GM21737 (cell line): ENCODE data around the gene GOLGA8A.
"Not testable (repeated sequence)": the region's sequence is repeated elsewhere in the genome, so short reads cannot be mapped to it uniquely, and the experiment has no call there.

Experiments used
- ATAC-seq: cut with Tn5 transposase; IDR thresholded peaks from one replicate; pipeline ENCODE4 v1.9.1; 2021; ENCODE audit warnings: mild to moderate bottlenecking, moderate library complexity; ENCODE audit not compliant: unreplicated experiment

The GOLGA8A gene, protein sequence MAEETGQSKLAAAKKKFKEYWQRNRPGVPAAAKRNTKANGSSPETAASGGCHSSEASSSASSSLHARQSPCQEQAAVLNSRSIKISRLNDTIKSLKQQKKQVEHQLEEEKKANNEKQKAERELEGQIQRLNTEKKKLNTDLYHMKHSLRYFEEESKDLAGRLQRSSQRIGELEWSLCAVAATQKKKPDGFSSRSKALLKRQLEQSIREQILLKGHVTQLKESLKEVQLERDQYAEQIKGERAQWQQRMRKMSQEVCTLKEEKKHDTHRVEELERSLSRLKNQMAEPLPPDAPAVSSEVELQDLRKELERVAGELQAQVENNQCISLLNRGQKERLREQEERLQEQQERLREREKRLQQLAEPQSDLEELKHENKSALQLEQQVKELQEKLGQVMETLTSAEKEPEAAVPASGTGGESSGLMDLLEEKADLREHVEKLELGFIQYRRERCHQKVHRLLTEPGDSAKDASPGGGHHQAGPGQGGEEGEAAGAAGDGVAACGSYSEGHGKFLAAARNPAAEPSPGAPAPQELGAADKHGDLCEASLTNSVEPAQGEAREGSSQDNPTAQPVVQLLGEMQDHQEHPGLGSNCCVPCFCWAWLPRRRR

GRCh38 chr15:34437687-34438086 is at the start of gene GOLGA8A:
TSS of gene GOLGA8A (minus strand) at chr15:34437808. CDS start at chr15:34389691, 48,117 bp downstream.
- ATAC-seq: peak; percentile 71

DNA sequence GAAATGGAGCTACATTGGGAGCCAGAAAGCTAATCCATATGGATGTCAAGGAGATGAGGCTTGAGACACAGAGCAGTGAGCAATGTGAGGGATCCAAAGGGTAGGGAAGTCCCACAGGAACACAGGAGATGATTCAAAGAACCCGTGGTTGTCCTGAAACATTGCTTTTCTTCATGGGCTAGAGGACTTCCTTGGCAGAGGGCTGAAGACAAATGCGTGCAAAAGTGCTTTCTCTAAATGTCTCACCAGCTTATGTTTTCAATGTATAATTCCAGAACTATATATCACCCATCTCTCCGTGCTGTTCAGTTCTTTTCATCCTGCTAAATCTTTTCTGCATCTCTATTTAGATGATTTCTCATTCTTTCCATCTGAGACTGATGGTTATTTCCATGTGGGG is 46.0 kb upstream of the GOLGA8A start:
- no peak for ATAC-seq

DNA sequence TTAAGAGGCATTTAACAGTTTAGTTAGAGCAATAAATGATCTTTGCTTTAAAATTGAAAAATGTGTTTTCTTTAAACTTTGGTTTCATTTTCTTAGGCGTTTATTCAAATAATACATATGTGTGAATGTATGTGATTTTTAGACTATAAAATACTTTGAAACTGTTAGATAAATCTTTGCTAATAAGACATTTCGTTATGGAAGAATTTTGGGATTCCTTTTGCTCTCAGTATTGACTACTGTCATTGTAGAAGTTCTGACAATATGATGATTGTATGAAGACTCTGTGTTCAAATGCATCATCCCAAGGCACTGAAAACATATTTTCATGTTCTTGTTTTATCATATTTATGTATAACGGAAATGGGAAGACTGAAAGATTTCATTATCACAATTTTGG is 43.8 kb upstream of the GOLGA8A start:
- no peak for ATAC-seq

GRCh38 chr15:34473840-34474239 is 36.2 kb upstream of the GOLGA8A start:
- ATAC-seq: no peak

DNA sequence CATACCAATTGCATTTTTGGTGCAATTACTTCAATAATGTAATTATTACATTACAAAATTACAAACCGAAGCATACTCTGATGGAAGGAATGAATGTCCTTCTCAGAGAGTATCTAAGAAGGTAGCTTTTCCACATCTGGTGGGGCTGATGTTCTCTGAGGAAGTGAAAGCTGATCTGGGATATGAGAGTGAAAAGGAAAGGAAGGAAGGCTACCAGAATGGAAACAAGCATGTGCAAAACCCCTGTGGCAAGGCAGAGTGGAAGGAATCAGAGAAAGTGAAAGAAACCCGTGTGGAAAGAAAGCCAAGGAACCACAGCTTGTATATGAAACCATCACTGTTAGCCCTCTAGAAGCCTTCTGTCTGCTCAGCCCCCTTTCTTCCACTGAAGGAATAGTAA is 35.3 kb upstream of the GOLGA8A start:
- no peak for ATAC-seq

DNA sequence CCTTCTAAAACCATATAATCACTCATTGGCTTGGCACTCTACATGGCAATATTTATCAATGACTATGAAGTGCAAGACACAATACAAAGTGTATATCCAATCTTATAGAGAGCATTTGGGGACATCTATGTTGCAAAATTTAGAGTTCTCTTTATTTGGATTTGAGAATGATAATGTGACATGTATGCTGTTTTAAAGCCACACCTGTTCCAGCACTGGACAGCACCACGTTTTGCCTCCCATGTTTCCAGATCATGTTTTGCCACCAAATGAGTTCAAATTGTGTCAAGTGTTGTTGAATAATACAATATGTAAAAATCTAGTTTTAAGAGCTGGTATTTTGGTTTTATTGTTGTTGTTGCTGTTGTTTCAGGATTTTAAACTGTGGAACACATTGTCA is 33.3 kb upstream of the GOLGA8A start:
- no peak for ATAC-seq

DNA sequence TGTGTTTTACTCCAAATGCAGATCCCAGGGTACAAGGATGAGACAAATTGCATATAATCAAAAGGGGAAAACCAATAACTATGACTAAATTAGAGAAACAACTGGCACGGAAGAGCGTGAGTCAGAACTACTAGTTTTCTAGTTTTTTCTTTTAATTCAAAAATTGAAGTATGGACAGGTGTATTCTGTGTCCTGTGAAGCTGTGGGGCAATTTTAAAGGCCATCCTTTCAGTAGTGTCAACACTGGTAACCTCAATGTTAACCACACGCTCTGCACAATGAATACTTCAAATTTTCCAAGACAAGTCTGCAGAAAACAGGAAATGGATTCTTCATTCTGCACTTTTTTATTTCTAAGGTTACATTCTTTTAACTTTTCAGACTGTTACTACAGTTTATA is 32.5 kb upstream of the GOLGA8A start:
- ATAC-seq: no peak

GRCh38 chr15:34461730-34462129 is 24.1 kb upstream of the GOLGA8A start:
- ATAC-seq: no peak

GRCh38 chr15:34460451-34460850 is 22.8 kb upstream of the GOLGA8A start:
- no peak for ATAC-seq

DNA sequence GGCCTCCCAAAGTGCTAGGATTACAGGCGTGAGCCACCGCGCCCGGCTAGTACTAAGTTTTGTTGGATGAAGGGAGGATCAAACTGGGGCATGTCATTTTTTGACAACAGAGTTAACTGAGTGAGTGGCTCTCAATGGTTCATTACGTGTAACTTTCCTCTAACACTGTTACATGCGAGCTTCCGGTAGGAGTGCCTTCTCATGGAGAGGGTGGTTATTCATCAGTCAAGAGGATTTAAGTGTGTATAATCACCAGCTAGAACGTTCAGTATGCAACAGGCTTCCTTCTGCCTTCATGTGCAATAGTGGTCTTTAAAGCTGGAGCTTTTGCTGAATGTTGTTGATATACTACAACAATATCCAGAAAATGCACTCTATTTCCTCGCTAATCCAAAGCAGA is 19.1 kb upstream of the GOLGA8A start:
- no peak for ATAC-seq

GRCh38 chr15:34442891-34443290 is 5.3 kb upstream of the GOLGA8A start:
- ATAC-seq: no peak

DNA sequence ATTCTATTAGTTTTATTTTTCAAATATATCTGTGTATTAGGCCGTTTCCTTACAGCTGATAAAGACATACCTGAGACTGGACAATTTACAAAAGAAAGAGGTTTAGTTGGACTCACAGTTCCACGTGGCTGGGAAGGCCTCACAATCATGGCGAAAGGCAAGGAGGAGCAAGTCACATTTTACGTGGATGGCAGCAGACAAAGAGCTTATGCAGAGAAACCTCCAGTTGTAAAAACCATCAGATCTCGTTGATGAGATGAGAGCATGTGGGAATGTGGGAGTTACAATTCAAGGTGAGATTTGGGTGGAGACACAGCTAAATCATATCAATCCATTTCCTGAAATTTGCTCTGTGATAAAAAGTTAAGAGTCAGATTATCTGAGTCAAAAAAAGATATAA is 2.3 kb upstream of the GOLGA8A start:
- ATAC-seq: no peak

GRCh38 chr15:34436956-34437442 is 609 bp downstream of the GOLGA8A start:
- peak; percentile 56 for ATAC-seq

DNA sequence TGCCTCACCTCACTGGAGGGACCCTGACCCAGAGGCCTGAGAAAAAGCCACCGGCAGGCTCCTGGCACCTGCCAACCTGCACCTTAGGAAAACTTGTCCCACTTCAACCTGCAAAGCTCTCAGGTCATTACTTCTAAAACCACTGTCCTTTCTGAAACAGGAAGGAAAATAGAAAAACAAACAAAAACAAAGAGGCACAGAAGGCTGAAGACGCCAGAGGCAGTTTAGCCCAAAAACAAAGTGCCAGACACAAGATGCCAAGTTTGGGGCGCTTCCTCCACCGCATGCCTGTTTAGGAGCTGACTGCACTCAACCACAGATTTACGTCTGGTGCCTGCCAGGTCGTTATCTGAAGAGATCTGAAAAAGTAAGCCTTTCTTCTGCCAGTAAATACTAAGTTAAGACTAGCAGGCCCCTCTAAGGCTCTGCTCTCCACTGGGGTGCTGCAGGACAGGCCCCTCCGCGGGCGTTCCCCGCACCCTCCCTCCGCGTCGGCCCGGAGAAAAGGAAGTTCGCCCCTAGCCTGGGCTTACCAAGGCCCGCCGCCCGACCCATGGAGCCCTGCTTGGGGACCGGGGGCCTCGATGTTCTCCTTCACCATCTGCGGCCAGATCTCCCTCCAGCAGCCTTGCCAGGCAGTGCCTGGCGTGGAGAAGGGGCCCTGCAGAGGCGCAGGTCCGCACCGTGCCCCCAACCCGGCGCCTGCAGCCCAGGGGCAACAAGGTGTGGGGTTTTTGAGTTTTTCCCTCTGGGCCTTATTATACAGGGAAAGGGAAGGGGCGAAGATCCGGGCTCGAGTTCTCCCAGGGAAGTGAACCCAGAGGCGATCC is 1.3 kb downstream of the GOLGA8A start:
- ATAC-seq: peak; percentile 15

DNA sequence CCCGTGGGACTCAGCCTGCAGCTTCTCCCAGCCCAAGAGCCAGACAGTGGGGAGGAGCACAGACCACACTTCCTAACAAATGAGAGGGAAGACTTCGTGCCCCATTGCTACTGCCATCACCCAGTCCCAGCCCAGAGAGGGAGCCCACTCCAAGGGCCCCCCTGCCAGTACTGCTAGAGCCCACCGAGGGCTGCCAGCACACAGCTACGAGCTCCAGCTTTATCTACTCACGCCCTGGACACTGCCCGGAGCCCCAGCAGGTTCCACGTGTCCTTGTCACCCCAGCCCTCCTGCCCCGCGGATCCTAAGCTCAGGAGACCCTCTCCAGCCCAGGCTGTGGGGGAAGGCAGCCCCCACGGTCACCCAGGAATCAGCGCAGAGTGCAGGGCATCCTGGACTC is 1.9 kb downstream of the GOLGA8A start:
- ATAC-seq: no peak

DNA sequence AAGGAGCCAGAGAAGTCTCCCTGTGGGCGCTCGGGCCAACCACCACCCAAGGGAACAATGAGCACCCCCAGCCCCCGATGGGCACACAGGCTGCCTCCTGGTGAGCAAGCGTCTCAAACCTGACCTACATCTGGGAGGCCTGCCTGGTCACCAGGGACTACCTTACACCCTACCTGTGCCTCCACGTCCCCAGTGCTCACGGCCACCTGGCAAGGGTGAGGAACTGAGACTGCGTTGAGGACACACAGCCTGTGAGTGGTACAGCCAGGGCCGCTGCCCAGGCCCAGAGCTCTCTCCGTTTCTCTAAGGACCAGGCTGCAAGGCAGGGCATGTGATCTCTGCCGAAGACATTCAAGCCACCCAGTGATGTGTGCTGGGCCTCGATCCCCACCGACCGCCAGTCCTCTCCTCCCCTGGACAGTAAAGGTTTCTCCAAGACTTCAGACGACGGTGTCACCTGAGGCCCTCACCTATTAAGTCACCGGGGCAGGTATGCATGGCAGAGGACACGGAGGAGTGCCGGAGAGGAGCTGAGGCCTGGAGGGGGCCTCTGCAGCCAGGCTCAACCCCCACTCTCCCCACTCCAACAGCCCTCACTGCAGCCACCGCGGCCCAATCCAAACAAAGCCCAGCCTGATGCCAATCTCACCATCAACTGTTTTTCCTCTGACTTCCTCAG is 2.8 kb downstream of the GOLGA8A start:
- no peak for ATAC-seq

- ATAC-seq: not testable (repeated sequence)
Observed at GRCh38 chr15:34433956-34434626, 3.5 kb downstream of the GOLGA8A start.

DNA sequence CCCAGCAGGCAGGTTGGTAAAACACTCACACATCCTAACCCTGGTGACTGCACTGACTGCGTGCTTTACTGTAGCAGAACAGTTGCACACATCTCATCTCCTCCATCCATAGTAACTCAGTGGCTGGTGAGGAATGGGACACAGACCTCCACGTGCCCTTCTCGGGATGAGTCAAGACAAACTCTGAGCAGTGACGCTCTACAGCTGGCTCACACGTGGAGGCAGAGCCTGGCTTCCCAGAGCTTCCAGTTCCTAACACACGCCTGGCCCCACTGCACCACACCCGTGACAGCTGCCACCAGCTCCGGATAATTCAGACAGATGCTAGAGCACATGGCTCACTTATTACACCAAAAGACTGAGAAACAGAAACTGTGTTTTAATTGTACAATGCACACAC is 7.0 kb downstream of the GOLGA8A start:
- ATAC-seq: not testable (repeated sequence)

GRCh38 chr15:34423425-34424090 is 14.1 kb downstream of the GOLGA8A start:
- not testable (repeated sequence) for ATAC-seq

DNA sequence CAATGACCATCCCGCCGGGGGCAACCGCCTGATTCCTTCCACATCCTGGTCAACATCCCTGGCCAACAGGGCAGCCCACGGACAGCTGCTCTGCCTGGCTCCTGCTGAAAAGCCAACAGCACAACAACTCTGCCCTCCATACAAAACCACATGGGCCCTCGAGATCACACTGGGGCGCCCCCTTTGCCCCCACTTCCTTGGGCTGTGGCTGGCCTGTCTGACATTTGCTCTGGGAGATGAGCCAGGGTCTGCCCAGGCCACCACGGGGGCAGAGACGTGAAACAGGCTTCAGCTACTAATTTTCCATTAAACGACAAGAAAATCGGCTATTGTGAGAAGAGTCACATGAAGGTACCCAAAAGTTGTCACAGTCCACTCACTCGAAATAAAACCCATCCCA is 16.7 kb downstream of the GOLGA8A start:
- not testable (repeated sequence) for ATAC-seq
